Activated CD8-positive, alpha-beta T cell treated with anti-CD3 and anti-CD28 coated beads, Interleukin-2, amount 10 ng/mL, durations not matched to agents 7 days and 5 days (primary cell): ENCODE data around the gene KLK8. TPM values are rescaled to one million over a fixed set of nuclear protein-coding genes. Genes with fewer than 3 reads are reported as not detected.

Source experiments
- ATAC-seq: fragments of 150-1000 bp; cut with Tn5 transposase; one replicate; pipeline ENCODE4 v1.10.0; 2021; ENCODE audit warnings: moderate library complexity
- CTCF ChIA-PET: fragments of 350-600 bp; sonication (Branson Sonifier 250); formaldehyde crosslinking; loops from one replicate; lab custom pipeline; 2021; ENCODE audit warnings: antibody characterized with exemption; lab: Charles Lee
- POLR2A ChIA-PET: fragments of 350-600 bp; sonication (Branson Sonifier 250); formaldehyde crosslinking; loops from one replicate; lab custom pipeline; 2021; ENCODE audit warnings: antibody characterized with exemption; lab: Charles Lee
- DNase-seq: peaks from one replicate; pipeline ENCODE4 v3.0.0-alpha.2; 2020
- H3K27ac Mint-ChIP-seq: one replicate; pipeline ENCODE4 v1.8.0; 2021; ENCODE audit warnings: mild to moderate bottlenecking, mixed read lengths
- H3K27me3 Mint-ChIP-seq: one replicate; pipeline ENCODE4 v1.8.0; 2021; ENCODE audit warnings: low read depth, mixed read lengths
- H3K36me3 Mint-ChIP-seq: one replicate; pipeline ENCODE4 v1.8.0; 2021; ENCODE audit warnings: low read depth, mixed read lengths
- H3K4me1 Mint-ChIP-seq: one replicate; pipeline ENCODE4 v1.8.0; 2021; ENCODE audit warnings: low read depth, mixed read lengths
- H3K4me3 Mint-ChIP-seq: one replicate; pipeline ENCODE4 v1.8.0; 2021; ENCODE audit warnings: mild to moderate bottlenecking, mixed read lengths
- H3K9me3 Mint-ChIP-seq: one replicate; pipeline ENCODE4 v1.8.0; 2022; ENCODE audit warnings: mixed read lengths; ENCODE audit not compliant: insufficient read depth
- total RNA-seq, 2 experiments: library from RNA; stranded (reverse); gene quantifications; one replicate each; pipeline ENCODE4 v1.2.3, GENCODE V29; 2021

KLK8 gene
- total RNA-seq, 2 experiments from 2014 or later = not detected

DNA sequence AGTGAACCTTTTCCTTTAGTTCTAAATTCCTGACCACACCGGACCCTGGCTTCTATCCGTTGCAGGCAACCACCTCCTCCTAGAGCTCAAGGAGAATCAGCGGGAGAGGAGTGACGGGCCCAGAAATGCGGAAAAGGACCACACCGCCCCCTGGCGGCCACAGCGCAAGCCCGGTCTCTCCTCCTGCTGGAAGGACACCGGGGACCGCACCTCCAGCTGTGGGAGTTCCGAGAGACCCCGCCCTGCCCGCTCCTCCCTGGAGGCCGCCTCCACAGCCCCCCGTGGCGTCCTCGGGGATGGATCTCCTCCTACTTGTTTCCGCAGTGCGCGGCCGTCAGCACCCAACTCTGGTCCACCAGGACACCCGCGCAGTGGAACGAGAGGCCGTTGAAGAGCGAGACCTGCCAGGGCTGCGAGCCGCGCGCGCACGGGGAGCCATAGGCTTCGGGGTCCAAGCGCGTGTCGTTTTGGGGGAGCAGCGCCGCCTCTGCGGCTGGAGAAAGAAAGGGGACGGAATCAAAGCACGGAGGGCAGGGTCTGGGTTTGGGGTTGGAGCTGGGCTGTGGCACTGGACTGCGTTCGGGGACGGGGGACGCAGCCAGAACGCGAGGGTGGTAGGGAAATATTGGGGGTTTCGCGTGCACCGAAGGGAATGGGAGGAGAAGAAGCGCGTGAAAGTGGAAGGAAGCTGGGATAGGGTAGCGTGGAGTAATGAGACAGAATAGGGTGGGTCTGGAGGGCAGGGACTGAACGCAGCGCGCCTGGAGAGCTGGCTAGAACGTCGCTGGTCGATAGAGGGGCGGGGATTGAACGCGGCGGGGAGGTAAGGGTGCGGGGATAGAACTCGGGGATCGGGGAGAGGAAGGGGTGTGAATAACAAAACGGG lies 15.6 kb upstream of the KLK8 start:
- Mint-ChIP-seq H3K27ac (no peak overlapping the region), H3K4me3 (no peak overlapping the region), H3K36me3 (no peaks in the 10 kb centered on the region), H3K9me3 (no peaks in the 10 kb centered on the region), H3K4me1 (peaks cover 23% of the 10 kb centered on the region), H3K27me3 (peaks cover 57% of the 10 kb centered on the region)
- ChIA-PET POLR2A (no interaction called here), CTCF (interaction anchor here (1.1 kb wide), 1 partner anchor 87 kb away, joined by 4 read pairs; no protein-coding TSS in a partner anchor)
- ATAC-seq (no peak), DNase-seq (no peak)

DNA sequence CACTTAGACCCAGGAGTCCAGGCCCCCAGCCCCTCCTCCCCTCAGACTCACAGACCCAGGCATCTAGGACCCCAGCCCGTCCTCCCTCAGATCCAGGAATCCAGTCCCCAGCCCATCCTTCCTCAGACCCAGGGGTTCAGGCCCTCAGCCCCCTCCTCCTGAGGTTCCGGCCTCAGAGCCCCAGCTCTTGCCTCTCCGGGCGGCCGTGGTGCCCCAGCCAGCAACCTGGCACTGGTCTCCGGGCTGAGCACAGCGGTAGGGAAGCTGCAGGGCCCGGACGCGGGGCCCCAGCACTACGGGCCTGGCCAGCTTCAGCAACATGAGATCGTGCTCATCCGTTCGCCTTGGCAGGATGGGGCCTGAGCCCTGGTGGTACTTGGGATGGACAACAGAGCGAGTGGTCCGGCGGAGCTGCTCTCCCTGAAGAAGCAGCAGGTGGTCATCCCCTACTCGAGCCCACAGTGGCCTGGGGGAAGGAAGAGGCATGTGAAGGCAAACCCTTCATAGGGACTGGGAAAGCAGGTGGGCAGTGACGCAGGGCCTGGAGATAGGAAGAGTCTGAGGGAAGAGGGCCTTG lies 14.4 kb upstream of the KLK8 start:
- ChIA-PET CTCF (no interaction called here), POLR2A (no interaction called here)
- Mint-ChIP-seq H3K9me3 (no peaks in the 10 kb centered on the region), H3K4me3 (no peak overlapping the region), H3K27me3 (peaks cover 54% of the 10 kb centered on the region), H3K36me3 (no peaks in the 10 kb centered on the region), H3K4me1 (peaks cover 23% of the 10 kb centered on the region), H3K27ac (no peak overlapping the region)
- DNase-seq = no peak
- no peak for ATAC-seq

DNA sequence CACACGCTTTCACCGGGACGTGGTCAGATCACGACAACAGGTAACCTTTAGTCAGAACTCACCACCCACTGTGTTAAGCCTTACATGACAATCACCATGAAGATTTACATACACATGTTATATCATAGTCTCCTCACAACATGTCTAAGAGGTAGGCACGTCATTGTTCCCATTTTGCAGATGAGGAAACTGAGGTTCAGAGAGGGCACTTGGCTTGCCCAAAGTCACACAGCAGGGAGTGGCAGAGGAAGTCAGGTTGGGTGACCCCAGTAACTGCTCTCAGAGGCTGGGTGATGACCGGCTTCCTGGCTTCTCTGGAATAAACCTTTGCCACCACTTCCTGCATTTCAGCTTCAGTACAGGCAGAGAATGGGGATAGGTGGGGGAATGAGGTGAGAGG lies 12.8 kb upstream of the KLK8 start:
- DNase-seq (no peak), ATAC-seq (no peak)
- Mint-ChIP-seq H3K4me3 (no peak overlapping the region), H3K4me1 (peaks cover 19% of the 10 kb centered on the region), H3K27ac (no peak overlapping the region), H3K36me3 (no peaks in the 10 kb centered on the region), H3K9me3 (no peaks in the 10 kb centered on the region), H3K27me3 (peaks cover 43% of the 10 kb centered on the region)
- CTCF ChIA-PET = no interaction called here
- POLR2A ChIA-PET = no interaction called here

DNA sequence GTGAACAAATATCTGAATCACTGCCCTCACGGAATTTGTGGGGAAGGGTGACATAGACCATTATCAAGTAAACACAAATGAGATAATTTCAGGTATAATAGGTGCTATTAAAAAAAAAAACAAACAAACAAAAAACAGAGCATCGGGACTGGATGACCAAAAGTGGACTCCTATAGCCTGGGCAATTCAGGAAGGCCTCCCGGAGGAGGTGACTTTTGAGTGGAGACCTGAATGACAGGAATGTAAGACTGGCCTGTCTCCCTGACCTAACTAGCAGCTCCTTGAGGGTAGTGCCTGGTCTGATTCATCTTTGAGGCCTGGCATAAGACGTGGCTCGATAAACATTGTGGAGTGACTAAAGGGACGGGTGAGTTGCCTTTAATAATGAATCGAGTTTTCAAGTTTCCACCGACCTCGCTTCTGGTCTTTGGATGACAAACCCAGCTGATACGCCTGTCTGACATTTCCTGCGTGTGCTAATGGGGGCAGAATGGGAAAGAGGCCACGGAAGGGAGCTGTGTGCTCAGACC lies 11.3 kb upstream of the KLK8 start:
- DNase-seq (no peak), ATAC-seq (no peak)
- Mint-ChIP-seq H3K9me3 (no peaks in the 10 kb centered on the region), H3K27me3 (peaks cover 29% of the 10 kb centered on the region), H3K27ac (no peak overlapping the region), H3K4me1 (peaks cover 11% of the 10 kb centered on the region), H3K36me3 (no peaks in the 10 kb centered on the region), H3K4me3 (no peak overlapping the region)
- POLR2A ChIA-PET = no interaction called here
- CTCF ChIA-PET = no interaction called here

DNA sequence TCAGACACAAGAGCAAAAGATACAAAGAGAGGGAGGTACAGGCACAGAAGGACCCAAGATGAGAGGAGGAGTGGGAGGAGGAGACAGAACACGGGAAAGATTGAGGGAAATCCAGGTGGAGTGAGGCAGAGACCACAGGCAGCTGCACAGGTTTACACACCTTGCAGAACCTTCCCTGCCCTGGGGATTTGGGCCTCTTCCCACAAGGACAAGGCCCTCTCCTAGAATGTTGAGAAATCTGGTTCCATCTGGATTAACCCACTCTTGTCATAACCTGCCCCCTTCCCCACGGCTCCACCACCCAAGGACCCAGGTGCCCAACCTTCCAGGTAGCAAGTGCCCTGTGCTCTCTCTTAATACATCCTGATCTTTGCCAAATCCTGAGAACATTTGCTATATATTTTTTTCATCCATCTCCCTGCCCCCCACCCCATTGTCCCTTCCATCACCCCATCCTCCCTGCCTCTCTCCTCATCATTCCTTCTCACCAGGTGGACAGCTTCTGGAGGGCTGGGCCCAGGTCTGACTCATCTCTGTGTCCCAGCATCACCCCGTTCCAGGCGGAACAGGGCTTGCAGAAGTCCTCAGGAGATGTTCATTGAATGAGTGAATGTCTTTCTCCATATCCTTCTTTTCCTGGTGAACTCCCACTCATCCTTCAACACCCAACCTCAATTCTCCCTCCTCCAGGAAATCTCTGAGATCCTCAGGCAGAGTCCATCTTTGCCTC lies 8.8 kb upstream of the KLK8 start:
- no peak for ATAC-seq
- no peak overlapping the region for H3K4me3 Mint-ChIP-seq
- CTCF ChIA-PET = interaction anchor here (2.3 kb wide), 1 partner anchor 11 kb away, joined by 5 read pairs; no protein-coding TSS in a partner anchor
- peaks cover 4% of the 10 kb centered on the region for H3K4me1 Mint-ChIP-seq
- H3K9me3 Mint-ChIP-seq = no peaks in the 10 kb centered on the region
- peaks cover 13% of the 10 kb centered on the region for H3K27me3 Mint-ChIP-seq
- H3K36me3 Mint-ChIP-seq = no peaks in the 10 kb centered on the region
- POLR2A ChIA-PET = no interaction called here
- DNase-seq = no peak
- no peak overlapping the region for H3K27ac Mint-ChIP-seq

DNA sequence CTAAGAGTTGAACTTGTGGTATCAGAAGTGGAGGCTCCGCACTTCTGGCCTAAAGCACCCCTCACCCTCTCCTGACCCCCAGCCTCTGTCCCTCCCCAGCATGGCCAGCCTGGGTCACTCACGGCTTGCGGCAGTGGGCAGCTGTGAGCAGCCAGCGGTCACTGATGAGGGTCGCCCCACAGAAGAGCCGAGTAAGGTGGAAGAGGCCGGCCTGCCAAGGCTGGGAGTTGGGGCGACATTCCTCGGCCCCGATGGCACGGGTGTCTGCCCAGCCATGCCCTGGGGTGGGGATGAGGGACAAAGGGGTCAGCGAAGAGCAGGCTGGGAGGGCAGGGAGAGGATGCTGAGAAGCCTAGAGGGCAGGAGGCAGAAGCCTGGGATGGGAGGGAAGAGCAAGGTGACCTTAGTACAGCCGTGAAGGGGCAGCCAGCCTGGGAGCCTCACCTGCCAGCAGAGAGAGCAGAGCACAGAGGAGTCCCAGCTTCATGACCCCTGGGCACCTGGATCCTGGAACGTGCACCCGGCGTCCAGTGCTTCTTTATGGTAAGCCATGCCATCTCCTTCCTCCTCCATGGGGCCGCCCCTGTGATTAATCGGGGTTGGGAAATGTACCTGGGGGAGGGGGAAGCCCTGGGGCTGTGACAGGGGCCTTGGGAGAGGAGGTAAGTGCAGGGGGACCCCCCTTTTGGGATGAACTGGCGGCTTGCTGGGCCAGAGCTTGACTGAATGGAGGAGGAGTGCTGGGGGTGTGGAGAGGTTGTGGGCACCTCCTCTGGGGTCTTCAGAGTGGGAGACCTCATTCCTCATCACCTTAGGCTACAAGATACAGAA lies 7.9 kb upstream of the KLK8 start:
- Mint-ChIP-seq H3K27me3 (peaks cover 7% of the 10 kb centered on the region), H3K9me3 (no peaks in the 10 kb centered on the region), H3K36me3 (no peaks in the 10 kb centered on the region), H3K27ac (no peak overlapping the region), H3K4me3 (no peak overlapping the region), H3K4me1 (peaks cover under 1% of the 10 kb centered on the region)
- no peak for DNase-seq
- ChIA-PET POLR2A (no interaction called here), CTCF (no interaction called here)
- no peak for ATAC-seq

DNA sequence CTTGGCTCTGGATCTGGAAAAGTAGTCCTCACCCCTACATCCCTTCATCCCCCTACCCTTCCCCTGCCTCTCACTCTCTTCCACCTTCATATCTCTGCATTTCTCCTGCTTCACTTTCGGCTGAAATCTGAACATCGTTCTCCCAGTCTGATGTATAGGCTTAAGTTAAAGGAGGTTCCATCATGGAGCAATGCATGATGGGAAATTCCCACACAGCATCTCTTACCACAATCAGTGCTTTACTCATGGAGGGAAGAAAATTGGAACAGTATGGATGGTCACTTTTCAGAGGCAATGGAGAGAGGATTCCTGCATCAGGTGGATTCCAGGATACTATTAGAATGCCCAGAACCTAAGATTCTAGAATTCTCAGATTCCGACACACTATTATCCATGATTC lies 6.1 kb upstream of the KLK8 start:
- POLR2A ChIA-PET = no interaction called here
- no peak overlapping the region for H3K27ac Mint-ChIP-seq
- no peaks in the 10 kb centered on the region for H3K9me3 Mint-ChIP-seq
- H3K4me1 Mint-ChIP-seq = no peaks in the 10 kb centered on the region
- peaks cover 2% of the 10 kb centered on the region for H3K27me3 Mint-ChIP-seq
- H3K36me3 Mint-ChIP-seq = no peaks in the 10 kb centered on the region
- CTCF ChIA-PET = no interaction called here
- DNase-seq (no peak), ATAC-seq (no peak)
- H3K4me3 Mint-ChIP-seq = no peak overlapping the region

DNA sequence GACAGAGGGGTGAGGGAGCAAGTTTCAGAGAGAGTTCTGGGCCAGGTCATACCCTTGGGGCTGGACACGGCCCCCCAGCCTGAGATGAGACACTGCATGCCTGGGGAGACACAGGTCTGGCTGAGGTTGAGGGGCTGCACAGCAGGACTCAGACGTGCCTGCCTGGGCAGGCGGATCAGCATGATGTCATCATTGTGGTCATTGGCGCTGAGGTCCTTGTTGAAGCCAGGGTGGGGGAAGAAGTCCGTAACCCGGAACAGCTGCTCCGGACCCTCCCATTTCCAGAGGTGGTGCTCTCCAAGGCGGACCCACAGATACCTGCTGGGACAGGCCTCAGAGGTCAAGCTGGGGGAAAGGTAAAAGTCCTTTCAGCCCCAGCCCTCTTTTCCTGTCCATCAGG lies 5.0 kb upstream of the KLK8 start:
- POLR2A ChIA-PET = interaction anchor here (0.6 kb wide), 1 partner anchor 829 kb away, joined by 4 read pairs; no protein-coding TSS in a partner anchor
- H3K4me3 Mint-ChIP-seq = no peak overlapping the region
- DNase-seq = no peak
- no peaks in the 10 kb centered on the region for H3K9me3 Mint-ChIP-seq
- peaks cover 6% of the 10 kb centered on the region for H3K27me3 Mint-ChIP-seq
- H3K36me3 Mint-ChIP-seq = no peaks in the 10 kb centered on the region
- H3K4me1 Mint-ChIP-seq = no peaks in the 10 kb centered on the region
- ATAC-seq = no peak
- CTCF ChIA-PET = no interaction called here
- no peak overlapping the region for H3K27ac Mint-ChIP-seq

DNA sequence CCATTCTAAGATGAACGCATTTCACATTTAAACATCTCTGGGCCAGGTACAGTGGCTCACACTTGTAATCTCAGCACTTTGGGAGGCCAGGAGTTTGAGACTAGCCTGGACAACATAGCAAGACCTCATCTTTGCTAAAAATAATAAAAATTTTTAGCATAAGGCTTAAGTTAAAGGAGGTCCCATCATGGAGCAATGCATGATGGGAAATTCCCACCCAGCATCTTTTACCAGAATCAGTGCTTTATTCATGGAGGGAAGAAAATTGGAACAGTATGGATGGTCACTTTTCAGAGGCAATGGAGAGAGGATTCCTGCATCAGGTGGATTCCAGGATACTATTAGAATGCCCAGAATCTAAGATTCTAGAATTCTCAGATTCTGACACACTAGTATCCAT lies 3.8 kb upstream of the KLK8 start:
- H3K36me3 Mint-ChIP-seq = no peaks in the 10 kb centered on the region
- no peak overlapping the region for H3K4me3 Mint-ChIP-seq
- peaks cover 6% of the 10 kb centered on the region for H3K27me3 Mint-ChIP-seq
- no peaks in the 10 kb centered on the region for H3K4me1 Mint-ChIP-seq
- no peak for ATAC-seq
- H3K9me3 Mint-ChIP-seq = no peaks in the 10 kb centered on the region
- DNase-seq = no peak
- ChIA-PET POLR2A (no interaction called here), CTCF (no interaction called here)
- no peak overlapping the region for H3K27ac Mint-ChIP-seq

DNA sequence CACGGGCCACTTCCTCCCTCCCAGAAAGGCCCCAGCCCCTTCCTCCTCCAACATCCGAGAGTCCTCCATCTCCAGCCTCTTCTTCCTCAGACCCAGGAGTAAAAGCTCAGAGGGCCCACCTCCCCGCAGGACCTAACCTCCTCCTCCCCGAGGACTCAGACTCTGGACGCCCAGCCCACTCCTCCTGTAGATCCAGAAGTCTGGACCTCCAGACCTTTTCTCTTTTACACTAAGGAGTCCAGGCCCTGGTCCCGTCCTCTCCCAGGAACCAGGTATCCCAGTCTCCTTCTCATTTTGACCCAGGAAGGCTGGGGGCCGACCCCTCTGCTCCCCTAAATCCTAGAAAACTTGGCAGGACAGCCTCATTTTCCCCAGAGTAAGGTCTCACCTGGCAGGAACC lies 1.9 kb upstream of the KLK8 start:
- no peaks in the 10 kb centered on the region for H3K4me1 Mint-ChIP-seq
- ATAC-seq (no peak), DNase-seq (no peak)
- ChIA-PET CTCF (no interaction called here), POLR2A (no interaction called here)
- H3K36me3 Mint-ChIP-seq = no peaks in the 10 kb centered on the region
- H3K27me3 Mint-ChIP-seq = peaks cover 6% of the 10 kb centered on the region
- no peak overlapping the region for H3K4me3 Mint-ChIP-seq
- H3K27ac Mint-ChIP-seq = no peak overlapping the region
- no peaks in the 10 kb centered on the region for H3K9me3 Mint-ChIP-seq

DNA sequence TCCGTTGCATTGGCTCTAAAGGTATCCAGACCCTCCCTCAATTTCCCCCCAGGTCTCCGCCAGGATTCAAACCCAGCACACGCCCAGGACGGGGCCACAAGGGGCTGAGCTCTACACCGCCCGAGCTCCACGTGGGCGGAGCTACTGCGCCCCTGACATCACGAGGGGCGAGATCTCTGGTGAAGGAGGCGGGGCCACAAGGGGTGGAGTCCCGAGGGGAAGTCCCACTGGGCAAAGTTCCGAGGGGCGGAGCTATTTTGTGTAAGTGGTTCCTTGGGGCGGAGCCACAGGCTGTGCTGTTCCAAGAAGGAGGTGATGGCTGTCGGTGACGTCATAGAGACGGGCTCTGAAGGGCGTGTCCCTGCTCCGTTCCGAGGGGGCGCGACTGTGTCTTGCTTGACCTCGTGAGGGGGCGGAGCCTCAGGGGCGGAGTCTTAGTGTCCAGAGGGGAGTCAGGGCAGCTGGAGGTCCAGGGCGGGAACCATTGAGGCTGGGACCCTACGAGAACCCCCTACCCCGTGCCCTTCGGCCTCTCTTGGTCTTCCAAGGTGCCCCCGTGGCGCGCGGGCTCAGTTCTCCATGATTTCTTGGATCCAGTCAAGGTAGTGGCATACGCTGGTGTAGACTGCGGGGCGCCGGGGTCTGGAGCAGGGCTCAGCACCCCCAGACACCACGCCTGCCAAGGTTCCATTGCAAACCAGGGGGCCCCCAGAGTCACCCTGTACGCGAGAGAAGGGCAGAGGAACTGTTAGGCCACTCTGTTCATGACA lies 1.3 kb upstream of the KLK8 start:
- Mint-ChIP-seq H3K27me3 (peaks cover 6% of the 10 kb centered on the region), H3K36me3 (no peaks in the 10 kb centered on the region), H3K4me1 (no peaks in the 10 kb centered on the region), H3K9me3 (no peaks in the 10 kb centered on the region), H3K4me3 (no peak overlapping the region), H3K27ac (no peak overlapping the region)
- ChIA-PET CTCF (no interaction called here), POLR2A (interaction anchor here (0.7 kb wide), 1 partner anchor 40 kb away, joined by 3 read pairs; no protein-coding TSS in a partner anchor)
- ATAC-seq (peak; percentile 47), DNase-seq (peak; percentile 43)
